A204.1 (cell line): ENCODE data around the gene CGB2.
"Not testable (repeated sequence)": the region's sequence is repeated elsewhere in the genome, so short reads cannot be mapped to it uniquely, and the experiment has no call there.

ENCODE experiments used
- FAIRE-seq: peaks from 2 replicates; lab custom pipeline; 2012; peaks lifted over from hg19 to GRCh38; lab: Jason Lieb, UNC

Gene CGB2

GRCh38 chr19:49038557-49039276, 7.0 kb downstream of the CGB2 start:
- FAIRE-seq, result not testable (repeated sequence)

- FAIRE-seq, result not testable (repeated sequence)
Measured at GRCh38 chr19:49039736-49040135, 8.0 kb downstream of the CGB2 start.

- FAIRE-seq, result no peak
Measured at GRCh38 chr19:49042177-49042576, 10.5 kb downstream of the CGB2 start.

- FAIRE-seq, result not testable (repeated sequence)
Measured at GRCh38 chr19:49042666-49043065, 11.0 kb downstream of the CGB2 start.

- FAIRE-seq, result not testable (repeated sequence)
Measured at GRCh38 chr19:49043548-49043947, 11.9 kb downstream of the CGB2 start, which contains the start of gene CGB5. Gene CGB5, plus strand, starts transcription at chr19:49043848. Its CDS starts 362 bp downstream, at chr19:49044210.

- FAIRE-seq, result not testable (repeated sequence)
Measured at GRCh38 chr19:49049011-49049410, 17.3 kb downstream of the CGB2 start, which contains the start of gene CGB8. Gene CGB8, minus strand, starts transcription at chr19:49049111. Its CDS starts 372 bp downstream, at chr19:49048739.

GRCh38 chr19:49049834-49050233, 18.1 kb downstream of the CGB2 start:
- not testable (repeated sequence) for FAIRE-seq

- FAIRE-seq, result not testable (repeated sequence)
Measured at GRCh38 chr19:49050376-49051033, 18.8 kb downstream of the CGB2 start.

GRCh38 chr19:49056101-49056901, 24.6 kb downstream of the CGB2 start:
- FAIRE-seq, result no peak

GRCh38 chr19:49056902-49057596, 25.4 kb downstream of the CGB2 start:
- not testable (repeated sequence) for FAIRE-seq

- no peak for FAIRE-seq
Measured at GRCh38 chr19:49057636-49058234, 26.0 kb downstream of the CGB2 start, which contains the start of gene CGB7. Gene CGB7, minus strand, starts transcription at chr19:49057749. Its CDS starts 2,374 bp downstream, at chr19:49055375.

- FAIRE-seq, result no peak
Measured at GRCh38 chr19:49058562-49058961, 26.9 kb downstream of the CGB2 start.

GRCh38 chr19:49059053-49059452, 27.4 kb downstream of the CGB2 start:
- FAIRE-seq, result no peak

GRCh38 chr19:49061000-49061399, 29.3 kb downstream of the CGB2 start:
- no peak for FAIRE-seq

- FAIRE-seq, result no peak
Measured at GRCh38 chr19:49061445-49061844, 29.8 kb downstream of the CGB2 start.

- FAIRE-seq, result no peak
Measured at GRCh38 chr19:49064029-49064629, 32.4 kb downstream of the CGB2 start.

- FAIRE-seq, result no peak
Measured at GRCh38 chr19:49064768-49065611, 33.3 kb downstream of the CGB2 start, which contains the start of gene NTF4. Gene NTF4, minus strand, starts transcription at chr19:49064818. Its CDS starts 2,821 bp downstream, at chr19:49061997.

- FAIRE-seq, result no peak
Measured at GRCh38 chr19:49065905-49066512, 34.3 kb downstream of the CGB2 start.

- FAIRE-seq, result no peak
Measured at GRCh38 chr19:49067554-49067953, 35.9 kb downstream of the CGB2 start.

GRCh38 chr19:49069026-49069425, 37.3 kb downstream of the CGB2 start:
- no peak for FAIRE-seq
